Vagina (tissue), 2 donors: ENCODE results near the gene CACNA2D1.

Source experiments
- POLR2A ChIP-seq, 2 donors: fragments of 450-650 bp; IDR thresholded peaks; one replicate each; pipeline ENCODE4 v1.6.1; 2017; ENCODE audit warnings: antibody characterized with exemption in 2 of 2, mild to moderate bottlenecking in 2 of 2, moderate library complexity in 2 of 2
- POLR2AphosphoS5 ChIP-seq, 2 donors: sonication (generic); formaldehyde crosslinking; IDR thresholded peaks; one replicate each; pipeline ENCODE4 v1.9.0; 2017; ENCODE audit warnings: antibody characterized with exemption in 2 of 2, mild to moderate bottlenecking in 2 of 2, low read depth in 1 of 2; ENCODE audit not compliant: insufficient read depth in 1 of 2

GRCh38 chr7:82327898-82328297 is 115.7 kb downstream of the CACNA2D1 start:
- TF ChIP-seq POLR2AphosphoS5 (IDR thresholded peaks at IDR 0.05; ENCODE audit: insufficient read depth in 1 of 2, low read depth in 1 of 2) (no peak), POLR2A (IDR thresholded peaks at IDR 0.05) (no peak)
